Testis (tissue), 3 donors: ENCODE data around the gene CHRM4. TPM values are rescaled to one million over a fixed set of nuclear protein-coding genes. Genes with fewer than 3 reads are reported as not detected.

Source experiments
- DNase-seq: peaks from one replicate; pipeline ENCODE4 v3.0.0-alpha.2; 2019
- H3K27ac ChIP-seq, 2 donors: fragments of 200-600 bp; sonication (generic); one replicate each; pipeline ENCODE4 v1.5.1; 2019
- H3K27me3 ChIP-seq: fragments of 200-600 bp; sonication (generic); one replicate; pipeline ENCODE4 v1.5.1; 2019
- H3K36me3 ChIP-seq: fragments of 200-600 bp; sonication (generic); one replicate; pipeline ENCODE4 v1.5.1; 2017; ENCODE audit warnings: low read depth; ENCODE audit errors: missing control alignments
- H3K4me1 ChIP-seq: fragments of 200-600 bp; sonication (generic); one replicate; pipeline ENCODE4 v1.5.1; 2019
- H3K4me3 ChIP-seq, 2 donors: fragments of 200-600 bp; sonication (generic); one replicate each; pipeline ENCODE4 v1.5.1; 2017 to 2019
- H3K9me3 ChIP-seq: fragments of 200-600 bp; sonication (generic); one replicate; pipeline ENCODE4 v1.5.1; 2017
- CTCF ChIP-seq, 3 experiments: fragments of 450-650 bp in 2 of 3; fragments of 200-600 bp in 1 of 3; sonication (generic) in 1 of 3; IDR thresholded peaks; one replicate each; pipeline ENCODE4 v1.5.1; 2016 to 2019; ENCODE audit warnings: antibody characterized with exemption in 3 of 3, mild to moderate bottlenecking in 2 of 3, moderate library complexity in 1 of 3
- POLR2A ChIP-seq: fragments of 450-650 bp; IDR thresholded peaks from one replicate; pipeline ENCODE4 v1.6.1; 2017; ENCODE audit warnings: antibody characterized with exemption, mild to moderate bottlenecking, moderate library complexity
- WGBS, 2 donors: methylation state at CpG; one replicate each; pipeline ENCODE4 v1.1.5; 2018; 5-methylcytosine and 5-hydroxymethylcytosine counted together
- intact Hi-C: fragments of 100-400 bp; cut with DNase I; formaldehyde crosslinking; loops from one replicate; pipeline ENCODE4 v1.15.1; 2023; ENCODE audit warnings: low total_unique reads
- polyA plus RNA-seq: library from polyadenylated mRNA; stranded (reverse); fragments of 350-450 nt; fragmentation: Illumina TruSeq; extraction: RNeasy Lipid Tissue Mini Kit (QIAGEN cat#74804); gene quantifications from one replicate; pipeline ENCODE4 v1.2.3, GENCODE V29; 2014; ENCODE audit warnings: low read depth, low replicate concordance; ENCODE audit not compliant: insufficient read depth
- total RNA-seq, 2 donors: library from RNA; depleted of rRNA; stranded (reverse); fragments of >200 nt; gene quantifications; one replicate each; pipeline ENCODE4 v1.2.3, GENCODE V29; 2016

CHRM4 gene
- total and polyA plus RNA-seq, 3 donors from 2014 or later = 7.2 to 19.5 (median 13.5) TPM

DNA sequence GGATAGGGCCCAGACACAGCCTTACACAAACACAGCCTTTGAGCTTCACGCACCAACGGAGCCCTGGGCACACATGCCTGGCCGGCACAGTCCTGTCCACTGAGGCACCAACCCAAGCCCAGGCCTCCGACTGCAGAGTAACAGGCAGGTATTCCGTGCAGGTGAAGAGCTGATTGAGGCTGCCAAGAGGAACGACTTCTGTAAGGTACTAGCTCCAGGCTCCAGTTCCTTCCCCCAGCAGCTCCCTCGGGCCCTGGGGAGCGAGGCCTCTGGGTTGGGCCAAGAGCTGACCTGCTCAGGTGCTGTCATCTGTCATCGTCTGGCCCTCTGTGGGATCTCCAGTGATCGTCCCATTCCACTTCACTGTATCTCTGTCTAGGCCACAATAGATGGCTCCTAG, 13.3 kb downstream of the CHRM4 start:
- no peak for DNase-seq
- Histone ChIP-seq H3K27ac (no peak overlapping the region), H3K27me3 (no peaks in the 10 kb centered on the region), H3K4me1 (peaks cover 11% of the 10 kb centered on the region), H3K36me3 (no peaks in the 10 kb centered on the region), H3K9me3 (no peaks in the 10 kb centered on the region), H3K4me3 (no peak overlapping the region)
- no peak for TF ChIP-seq POLR2A
- no peak for TF ChIP-seq CTCF (IDR thresholded peaks at IDR 0.05)
- WGBS, 2 donors = 86 to 87% methylated on average over 4 to 10 of the region's 10 CpGs
- intact Hi-C loops = no loop called here

GRCh38 chr11:46377831-46378230, 13.7 kb downstream of the CHRM4 start:
- TF ChIP-seq POLR2A (no peak), CTCF (IDR thresholded peaks at IDR 0.05) (no peak)
- peaks cover 11% of the 10 kb centered on the region for H3K4me1 ChIP-seq
- no peak overlapping the region for H3K4me3 ChIP-seq
- H3K27ac ChIP-seq = no peak overlapping the region
- no peak for DNase-seq
- WGBS, 2 donors = 79 to 91% methylated on average over 5 of the region's 5 CpGs
- H3K36me3 ChIP-seq = no peaks in the 10 kb centered on the region
- no peaks in the 10 kb centered on the region for H3K9me3 ChIP-seq
- intact Hi-C loops = no loop called here
- no peaks in the 10 kb centered on the region for H3K27me3 ChIP-seq

- no peaks in the 10 kb centered on the region for H3K36me3 ChIP-seq
- TF ChIP-seq CTCF (IDR thresholded peaks at IDR 0.05) (no peak), POLR2A (no peak)
- H3K27me3 ChIP-seq = no peaks in the 10 kb centered on the region
- peaks cover 9% of the 10 kb centered on the region for H3K4me1 ChIP-seq
- WGBS, 2 donors = 95 to 96% methylated on average over 11 of the region's 11 CpGs
- intact Hi-C loops = no loop called here
- no peak overlapping the region for H3K4me3 ChIP-seq
- H3K27ac ChIP-seq = no peak overlapping the region
- no peaks in the 10 kb centered on the region for H3K9me3 ChIP-seq
- DNase-seq = no peak
Observed at GRCh38 chr11:46377290-46377689, 14.3 kb downstream of the CHRM4 start.

GRCh38 chr11:46376258-46377050, 15.1 kb downstream of the CHRM4 start:
- TF ChIP-seq CTCF (IDR thresholded peaks at IDR 0.05) (no peak), POLR2A (no peak)
- Histone ChIP-seq H3K27me3 (no peaks in the 10 kb centered on the region), H3K27ac (no peak overlapping the region), H3K4me3 (no peak overlapping the region), H3K4me1 (peaks cover 3% of the 10 kb centered on the region), H3K36me3 (no peaks in the 10 kb centered on the region), H3K9me3 (no peaks in the 10 kb centered on the region)
- intact Hi-C loops = no loop called here
- DNase-seq = no peak
- WGBS, 2 donors = 87 to 93% methylated on average over 15 to 19 of the region's 19 CpGs
